Heart right ventricle (tissue), 16 donors: ENCODE data around the gene DOCK8. TPM values are rescaled to one million over a fixed set of nuclear protein-coding genes. Genes with fewer than 3 reads are reported as not detected.

ENCODE experiments used
- ATAC-seq, 8 donors: fragments of 200-7000 bp; cut with Tn5 transposase; one replicate each; pipeline ENCODE4 v1.9.1; 2020; ENCODE audit warnings: mild to moderate bottlenecking in 8 of 8, moderate library complexity in 8 of 8, moderate number of reproducible peaks in 1 of 8
- DNase-seq, 2 donors: peaks; one replicate each; pipeline ENCODE4 v3.0.0-alpha.2; 2020
- H3K27ac ChIP-seq, 10 donors: fragments of 200-600 bp; sonication (generic) in 2 of 10; one replicate each; pipeline versions ENCODE4 v1.5.0 to v1.8.0; 2020 to 2022; ENCODE audit warnings: mild to moderate bottlenecking in 3 of 10
- H3K27me3 ChIP-seq, 7 donors: fragments of 200-600 bp; one replicate each; pipeline ENCODE4 v1.8.0; 2021 to 2022; ENCODE audit warnings: mild to moderate bottlenecking in 2 of 7
- H3K36me3 ChIP-seq, 9 donors: fragments of 200-600 bp; sonication (generic) in 1 of 9; one replicate each; pipeline versions ENCODE4 v1.5.0 to v1.8.0; 2020 to 2022; ENCODE audit warnings: mild to moderate bottlenecking in 2 of 9
- H3K4me1 ChIP-seq, 9 donors: fragments of 200-600 bp; sonication (generic) in 1 of 9; one replicate each; pipeline versions ENCODE4 v1.5.0 to v1.8.0; 2020 to 2022; ENCODE audit warnings: mild to moderate bottlenecking in 4 of 9
- H3K4me3 ChIP-seq, 10 donors: fragments of 200-600 bp; sonication (generic) in 2 of 10; one replicate each; pipeline versions ENCODE4 v1.5.0 to v1.8.0; 2020 to 2022; ENCODE audit warnings: mild to moderate bottlenecking in 7 of 10, moderate library complexity in 2 of 10
- H3K9me3 ChIP-seq, 11 donors: fragments of 200-600 bp in 10 of 11; sonication (generic) in 2 of 11; one replicate each; pipeline versions ENCODE4 v1.5.0 to v1.8.0; 2013 to 2022; ENCODE audit warnings: mild to moderate bottlenecking in 2 of 11, control low read depth in 1 of 11, moderate library complexity in 1 of 11
- CTCF ChIP-seq, 9 donors: fragments of 200-600 bp; sonication (generic) in 2 of 9; IDR thresholded peaks; one replicate each; pipeline versions ENCODE4 v1.5.0 to v1.8.0; 2021 to 2022; ENCODE audit warnings: antibody characterized with exemption in 9 of 9, mild to moderate bottlenecking in 5 of 9, moderate library complexity in 1 of 9
- WGBS, 2 donors: extraction: QIAGEN DNeasy Blood & Tissue Kit; methylation state at CpG; one replicate each; pipeline ENCODE4 v1.1.7; 2013; ENCODE audit warnings: inconsistent platforms in 1 of 2; 5-methylcytosine and 5-hydroxymethylcytosine counted together
- intact Hi-C, 10 donors: fragments of 100-400 bp; cut with DNase I; formaldehyde crosslinking; loops; one replicate each; pipeline versions ENCODE4 v1.11.1 to v1.14.2; 2022
- polyA plus RNA-seq, 2 donors: library from polyadenylated mRNA; stranded (reverse); fragments of 200-250 nt; gene quantifications; one replicate each; pipeline ENCODE4 v1.2.3, GENCODE V29; 2013
- total RNA-seq, 10 donors: library from RNA; stranded (reverse); fragmentation: NEBNext Ultra II Directional in 3 of 10; extraction: Animal tissue kit (Norgen Biotek cat#: 25700) in 3 of 10; gene quantifications; one replicate each; pipeline versions ENCODE4 v1.2.1 to v1.2.4, GENCODE V29; 2021 to 2023
- donor health status: Arrhythmogenic right ventricular cardiomyopathy.
- donor health status: ischemic (EF 13 %, LVEDD 7.1; RV severe dilation, severe dysfunction).
- donor health status: healthy with polysubstance abuse.
- donor health status: DM: no; HTN: yes; CAD: no.
- donor health status: DM: no; HTN: no; CAD: no.
- donor health status: ischemic (EF 25% LVEDD 6.9; RV normal size, moderate dysfunction).
- donor health status: ischemic (EF 25% LVEDD 5.7; RV mildly dilated, moderate dysfunction).
- donor health status: healthy.
- donor health status: DM: yes; HTN: yes; CAD: no.
- donor health status: Ischemic cardiomyopathy.
- donor health status: ischemic (EF 35%, LVEDD 5.7; RV mildly dilated, moderate dysfunction).
- donor health status: nonischemic (EF 11% LVEDD 7.7; RV severe dilation, severe dysfunction).
- donor health status: DM: yes; HTN: yes; CAD: no.
- donor health status: PGD.
- donor health status: ischemic (EF 29% LVEDD 5.4; RV normal size, mild dysfunction).
- donor health status: nonischemic (EF 23%, LVEDD 6.1; RV moderate dilation, normal function).

DOCK8 gene
- total and polyA plus RNA-seq, 12 donors, result 0.83 to 24.3 (median 2.7) TPM

- DNase-seq (no peak), ATAC-seq (no peak)
- intact Hi-C loops, result no loop called here
- Histone ChIP-seq H3K36me3 (no peaks in the 10 kb centered on the region), H3K27ac (no peak overlapping the region), H3K4me1 (peaks cover 0 to 35% (median 0%) of the 10 kb centered on the region in 9 donors), H3K9me3 (peaks cover 0 to 3% (median 0%) of the 10 kb centered on the region in 11 donors), H3K27me3 (no peaks in the 10 kb centered on the region), H3K4me3 (no peak overlapping the region)
- WGBS, 2 donors, result 73 to 83% methylated on average over 3 of the region's 3 CpGs
- no peak for TF ChIP-seq CTCF (IDR thresholded peaks at IDR 0.05)
Observed at GRCh38 chr9:512555-513272, 298.0 kb downstream of the DOCK8 start.

Other genes starting within 250 kb of the DOCK8 start
- gene WASHC1, start 185.4 kb upstream of the DOCK8 start, total RNA-seq, result 10 to 100 TPM in 3 of 10 donors, 1 to 10 TPM in 7; 6.0 to 14.2 (median 8.3) TPM
- 10 to 100 TPM; 11.8 to 18.8 TPM for gene WASHC1, start 185.4 kb upstream of the DOCK8 start, polyA plus RNA-seq
- gene FOXD4, start 96.4 kb upstream of the DOCK8 start, total RNA-seq, result under 1 TPM in 5 of 10 donors, not detected in 5; 0.11 to 0.27 (median 0.13) TPM
- under 1 TPM in 1 of 2 donors, not detected in 1; 0.23 TPM for gene FOXD4, start 96.4 kb upstream of the DOCK8 start, polyA plus RNA-seq
- 10 to 100 TPM; 17.7 to 30.4 (median 19.9) TPM for gene ZNG1A, start 35.8 kb upstream of the DOCK8 start, total RNA-seq
- 10 to 100 TPM; 14.2 to 43.4 TPM for gene ZNG1A, start 35.8 kb upstream of the DOCK8 start, polyA plus RNA-seq